Measurements from ENCODE around the gene CCNF. TPM values are rescaled to one million over a fixed set of nuclear protein-coding genes. Genes with fewer than 3 reads are reported as not detected.

CCNF gene
- polyA plus RNA-seq, 3 donors, result 0.34 to 0.97 (median 0.68) TPM

DNA sequence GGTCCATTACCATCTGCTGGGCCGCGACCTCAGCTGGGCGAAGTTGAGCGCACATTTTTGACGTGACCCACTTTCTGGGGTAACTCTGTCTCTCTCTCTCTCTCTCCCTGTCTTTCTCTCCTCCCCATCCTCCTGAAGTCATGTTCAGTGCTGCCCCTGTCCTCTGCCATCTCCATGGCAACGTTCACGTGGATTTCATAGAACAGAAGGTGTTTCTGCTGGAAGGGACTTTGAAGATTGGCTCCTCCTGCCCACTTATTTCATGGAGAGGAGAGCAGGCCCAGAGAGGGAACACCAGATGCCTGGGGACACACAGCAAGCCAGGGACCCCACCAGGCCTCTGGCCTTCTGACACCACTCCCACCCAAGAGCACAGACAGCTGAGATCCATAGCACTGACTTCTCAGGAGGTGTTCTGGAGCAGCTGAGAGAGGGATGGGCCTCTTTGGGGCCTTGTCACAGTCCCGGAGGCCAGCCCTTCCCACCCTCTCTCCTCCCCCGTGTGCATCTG, 4.2 kb upstream of the CCNF start:
- H3K27ac ChIP-seq (ENCODE audit: low read depth in 1 of 2, low read length in 2 of 2), result no peak overlapping the region
- H4K20me1 ChIP-seq (ENCODE audit: insufficient read depth, low read length), result no peaks in the 10 kb centered on the region
- intact Hi-C loops (cut with micrococcal nuclease), result loop anchor here (5.0 to 10.0 kb wide), 4 partner anchors 37 to 83 kb away; partner anchors contain the start of genes ABCA3 (in 1 of the 2), NTN3 (in 1 of the 2), TBC1D24 (in 1 of the 2) and TEDC2 (in 1 of the 2)
- H3K4me3 Mint-ChIP-seq, result no peak overlapping the region
- H3K9me3 Mint-ChIP-seq, result no peaks in the 10 kb centered on the region
- H3K4me1 Mint-ChIP-seq, result peaks cover 29% of the 10 kb centered on the region
- H3K36me3 Mint-ChIP-seq, result peaks cover 0 to 1% of the 10 kb centered on the region in 2 donors
- H3K27ac Mint-ChIP-seq, result peak overlapping the region in 1 of 7 donors; percentile 22
- DNase-seq, result no peak
- H3K4me1 ChIP-seq (ENCODE audit: control insufficient read depth in 1 of 2, insufficient read depth in 2 of 2, low read length in 2 of 2), result peaks cover 11 to 23% of the 10 kb centered on the region in 2 donors
- 99% methylated on average over 8 of the region's 9 CpGs for WGBS (ENCODE audit: insufficient coverage)
- no peak overlapping the region for H3K9ac ChIP-seq (ENCODE audit: insufficient read depth, low read length, poor library complexity, severe bottlenecking)
- peaks cover 6% of the 10 kb centered on the region for H3K79me2 ChIP-seq (ENCODE audit: insufficient read depth, low read length)
- H3K27me3 Mint-ChIP-seq (ENCODE audit: low read depth in 3 of 3), result peaks cover 3 to 7% (median 4%) of the 10 kb centered on the region in 3 donors
- H3K9me3 ChIP-seq (replicated peaks in 1 of 2; ENCODE audit: control insufficient read depth in 1 of 2, insufficient read depth in 1 of 2, low read length in 2 of 2), result no peaks in the 10 kb centered on the region
- H3K27me3 ChIP-seq (ENCODE audit: control insufficient read depth in 2 of 2, insufficient read depth in 2 of 2, low read length in 2 of 2), result no peaks in the 10 kb centered on the region
- no peak overlapping the region for H3K4me2 ChIP-seq (replicated peaks; ENCODE audit: extremely low read depth, low read length, poor library complexity, severe bottlenecking)
- H2AFZ ChIP-seq (ENCODE audit: insufficient read depth, low read depth, low read length, poor library complexity, severe bottlenecking), result no peak overlapping the region
- TF ChIP-seq, protein P1, sequence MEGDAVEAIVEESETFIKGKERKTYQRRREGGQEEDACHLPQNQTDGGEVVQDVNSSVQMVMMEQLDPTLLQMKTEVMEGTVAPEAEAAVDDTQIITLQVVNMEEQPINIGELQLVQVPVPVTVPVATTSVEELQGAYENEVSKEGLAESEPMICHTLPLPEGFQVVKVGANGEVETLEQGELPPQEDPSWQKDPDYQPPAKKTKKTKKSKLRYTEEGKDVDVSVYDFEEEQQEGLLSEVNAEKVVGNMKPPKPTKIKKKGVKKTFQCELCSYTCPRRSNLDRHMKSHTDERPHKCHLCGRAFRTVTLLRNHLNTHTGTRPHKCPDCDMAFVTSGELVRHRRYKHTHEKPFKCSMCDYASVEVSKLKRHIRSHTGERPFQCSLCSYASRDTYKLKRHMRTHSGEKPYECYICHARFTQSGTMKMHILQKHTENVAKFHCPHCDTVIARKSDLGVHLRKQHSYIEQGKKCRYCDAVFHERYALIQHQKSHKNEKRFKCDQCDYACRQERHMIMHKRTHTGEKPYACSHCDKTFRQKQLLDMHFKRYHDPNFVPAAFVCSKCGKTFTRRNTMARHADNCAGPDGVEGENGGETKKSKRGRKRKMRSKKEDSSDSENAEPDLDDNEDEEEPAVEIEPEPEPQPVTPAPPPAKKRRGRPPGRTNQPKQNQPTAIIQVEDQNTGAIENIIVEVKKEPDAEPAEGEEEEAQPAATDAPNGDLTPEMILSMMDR (IDR thresholded peaks at IDR 0.05), result no peak
- no peak overlapping the region for H3K4me3 ChIP-seq (replicated peaks in 1 of 3; ENCODE audit: low read depth in 2 of 3, low read length in 3 of 3)
- H3K36me3 ChIP-seq (replicated peaks in 1 of 2; ENCODE audit: control insufficient read depth in 1 of 2, insufficient read depth in 2 of 2, low read length in 2 of 2), result no peaks in the 10 kb centered on the region

DNA sequence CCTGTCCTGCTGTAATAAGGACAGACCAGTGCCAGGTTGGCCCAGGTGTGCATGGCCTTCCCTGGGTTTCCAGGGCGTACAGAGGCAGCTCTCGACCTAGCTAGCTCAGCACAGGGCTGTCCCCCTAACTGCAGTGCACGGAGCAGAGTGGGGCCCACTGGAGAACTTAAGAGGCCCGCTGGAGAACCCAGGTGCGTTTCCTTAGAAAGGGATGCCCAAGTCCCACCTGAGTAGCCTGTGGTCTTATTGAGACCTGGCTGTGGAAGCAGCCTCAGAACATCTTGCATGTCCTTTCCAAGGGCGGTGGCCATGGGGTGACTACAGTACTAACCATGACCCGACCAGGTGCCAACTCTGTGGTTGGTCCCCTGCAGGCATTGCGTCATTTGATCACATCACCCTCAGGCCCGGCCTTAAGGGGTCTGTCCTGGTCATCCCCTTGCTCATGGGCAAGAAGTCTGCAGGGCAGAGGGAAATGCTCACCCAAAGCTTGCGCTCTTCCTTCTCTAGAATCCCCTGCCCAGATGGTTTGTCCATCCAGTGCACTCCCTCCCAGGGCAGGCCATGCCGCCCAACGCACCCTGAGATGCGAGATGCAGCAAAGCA, 3.3 kb upstream of the CCNF start:
- Histone ChIP-seq H3K4me3 (replicated peaks in 1 of 3; ENCODE audit: low read depth in 2 of 3, low read length in 3 of 3) (no peak overlapping the region), H3K9ac (ENCODE audit: insufficient read depth, low read length, poor library complexity, severe bottlenecking) (no peak overlapping the region), H3K79me2 (ENCODE audit: insufficient read depth, low read length) (peaks cover 15% of the 10 kb centered on the region), H3K4me1 (ENCODE audit: control insufficient read depth in 1 of 2, insufficient read depth in 2 of 2, low read length in 2 of 2) (peaks cover 20 to 24% of the 10 kb centered on the region in 2 donors), H3K36me3 (replicated peaks in 1 of 2; ENCODE audit: control insufficient read depth in 1 of 2, insufficient read depth in 2 of 2, low read length in 2 of 2) (no peaks in the 10 kb centered on the region), H3K27me3 (ENCODE audit: control insufficient read depth in 2 of 2, insufficient read depth in 2 of 2, low read length in 2 of 2) (no peaks in the 10 kb centered on the region), H2AFZ (ENCODE audit: insufficient read depth, low read depth, low read length, poor library complexity, severe bottlenecking) (no peak overlapping the region), H4K20me1 (ENCODE audit: insufficient read depth, low read length) (no peaks in the 10 kb centered on the region), H3K27ac (ENCODE audit: low read depth in 1 of 2, low read length in 2 of 2) (no peak overlapping the region), H3K4me2 (replicated peaks; ENCODE audit: extremely low read depth, low read length, poor library complexity, severe bottlenecking) (no peak overlapping the region), H3K9me3 (replicated peaks in 1 of 2; ENCODE audit: control insufficient read depth in 1 of 2, insufficient read depth in 1 of 2, low read length in 2 of 2) (no peaks in the 10 kb centered on the region)
- Mint-ChIP-seq H3K4me3 (no peak overlapping the region), H3K36me3 (peaks cover 0 to 1% of the 10 kb centered on the region in 2 donors), H3K27me3 (ENCODE audit: low read depth in 3 of 3) (peaks cover 1 to 4% (median 3%) of the 10 kb centered on the region in 3 donors), H3K9me3 (no peaks in the 10 kb centered on the region), H3K4me1 (peaks cover 30% of the 10 kb centered on the region), H3K27ac (peak overlapping the region in 1 of 7 donors; percentile 42)
- no peak for DNase-seq
- 93% methylated on average over 12 of the region's 13 CpGs for WGBS (ENCODE audit: insufficient coverage)
- TF ChIP-seq, protein P1 (IDR thresholded peaks at IDR 0.05), result no peak
- intact Hi-C loops (cut with micrococcal nuclease), result loop anchor here (5.0 to 10.0 kb wide), 4 partner anchors 36 to 84 kb away; partner anchors contain the start of genes ABCA3 (in 1 of the 2), NTN3 (in 1 of the 2), TBC1D24 (in 1 of the 2) and TEDC2 (in 1 of the 2)

Measured in CD14-positive monocyte (primary cell).